GM18499 (cell line): ENCODE results near the gene PROM1.

ENCODE experiments used
- ATAC-seq: cut with Tn5 transposase; IDR thresholded peaks from one replicate; pipeline ENCODE4 v1.9.1; 2021; ENCODE audit warnings: moderate number of reproducible peaks; ENCODE audit not compliant: insufficient read depth, unreplicated experiment

Gene PROM1

GRCh38 chr4:16000708-16001483, 82.9 kb downstream of the PROM1 start:
- no peak for ATAC-seq

GRCh38 chr4:15996773-15997172, 87.0 kb downstream of the PROM1 start:
- peak; percentile 44 for ATAC-seq

GRCh38 chr4:15995826-15996225, 88.0 kb downstream of the PROM1 start:
- ATAC-seq = no peak

- no peak for ATAC-seq
Observed at GRCh38 chr4:15992167-15992485, 91.7 kb downstream of the PROM1 start.

- no peak for ATAC-seq
Observed at GRCh38 chr4:15990570-15991285, 93.1 kb downstream of the PROM1 start.

GRCh38 chr4:15989424-15989823, 94.4 kb downstream of the PROM1 start:
- ATAC-seq = no peak

GRCh38 chr4:15988222-15988621, 95.6 kb downstream of the PROM1 start:
- no peak for ATAC-seq

GRCh38 chr4:15986907-15987306, 96.9 kb downstream of the PROM1 start:
- ATAC-seq = no peak

- ATAC-seq = no peak
Observed at GRCh38 chr4:15983610-15984009, 100.2 kb downstream of the PROM1 start.

- no peak for ATAC-seq
Observed at GRCh38 chr4:15982842-15983524, 100.8 kb downstream of the PROM1 start.

- ATAC-seq = no peak
Observed at GRCh38 chr4:15976456-15977447, 107.1 kb downstream of the PROM1 start.

- no peak for ATAC-seq
Observed at GRCh38 chr4:15971068-15971801, 112.6 kb downstream of the PROM1 start.

- ATAC-seq = no peak
Observed at GRCh38 chr4:15968551-15969300, 115.1 kb downstream of the PROM1 start.

- ATAC-seq = no peak
Observed at GRCh38 chr4:15965325-15965724, 118.5 kb downstream of the PROM1 start.

- ATAC-seq = no peak
Observed at GRCh38 chr4:15964159-15964558, 119.7 kb downstream of the PROM1 start.

- ATAC-seq = peak; percentile 58
Observed at GRCh38 chr4:15963576-15963975, 120.2 kb downstream of the PROM1 start.

- ATAC-seq = no peak
Observed at GRCh38 chr4:15963001-15963451, 120.8 kb downstream of the PROM1 start, which contains the start of gene FGFBP2. TSS of gene FGFBP2 (minus strand) at chr4:15963175. CDS start at chr4:15963129, 46 bp downstream.

GRCh38 chr4:15961781-15962510, 121.9 kb downstream of the PROM1 start:
- ATAC-seq = no peak
